CD14-positive monocyte (primary cell): ENCODE measurements around the gene SH3GLB2. TPM values are rescaled to one million over a fixed set of nuclear protein-coding genes. Genes with fewer than 3 reads are reported as not detected.

ENCODE experiments used
- DNase-seq, 3 donors: peaks; one replicate each; pipeline ENCODE4 v3.0.0-alpha.2; 2011 to 2022
- H2AFZ ChIP-seq: 2 replicates; pipeline ENCODE4 v1.6.0; 2012; ENCODE audit warnings: mild to moderate bottlenecking, low read depth, low read length, inconsistent platforms; ENCODE audit not compliant: insufficient read depth, poor library complexity, severe bottlenecking
- H3K27ac ChIP-seq, 2 donors: 1 replicate in 1 of 2; 2 replicates in 1 of 2; pipeline ENCODE4 v1.5.1; 2012 to 2013; ENCODE audit warnings: low read length in 2 of 2, control low read depth in 1 of 2, inconsistent platforms in 1 of 2, low read depth in 1 of 2, mild to moderate bottlenecking in 1 of 2
- H3K27me3 ChIP-seq, 2 donors: one replicate each; pipeline versions ENCODE4 v1.6.0 to v1.6.1; 2011 to 2013; ENCODE audit warnings: low read length in 2 of 2; ENCODE audit not compliant: control insufficient read depth in 2 of 2, insufficient read depth in 2 of 2
- H3K36me3 ChIP-seq, 2 donors: replicated peaks in 1 of 2; 1 replicate in 1 of 2; 2 replicates in 1 of 2; pipeline versions ENCODE4 v1.5.1 to v1.6.1; 2012 to 2013; ENCODE audit warnings: low read length in 2 of 2, control low read depth in 1 of 2, inconsistent platforms in 1 of 2, mild to moderate bottlenecking in 1 of 2; ENCODE audit not compliant: insufficient read depth in 2 of 2, control insufficient read depth in 1 of 2
- H3K4me1 ChIP-seq, 2 donors: 1 replicate in 1 of 2; 2 replicates in 1 of 2; pipeline versions ENCODE4 v1.5.1 to v1.6.1; 2012 to 2013; ENCODE audit warnings: low read length in 2 of 2, control low read depth in 1 of 2, inconsistent platforms in 1 of 2, mild to moderate bottlenecking in 1 of 2, moderate library complexity in 1 of 2; ENCODE audit not compliant: insufficient read depth in 2 of 2, control insufficient read depth in 1 of 2
- H3K4me2 ChIP-seq: replicated peaks from 2 replicates; pipeline ENCODE3; 2012; ENCODE audit warnings: low read length, moderate library complexity, mild to moderate bottlenecking; ENCODE audit not compliant: poor library complexity, severe bottlenecking; ENCODE audit errors: extremely low read depth
- H3K4me3 ChIP-seq, 3 experiments: fragments of 200-600 bp in 1 of 3; sonication (generic) in 1 of 3; replicated peaks in 1 of 3; 1 replicate in 2 of 3; 2 replicates in 1 of 3; pipeline ENCODE4 v1.5.1; 2011 to 2013; ENCODE audit warnings: low read length in 3 of 3, mild to moderate bottlenecking in 3 of 3, control low read depth in 2 of 3, low read depth in 2 of 3, inconsistent platforms in 1 of 3, moderate library complexity in 1 of 3
- H3K79me2 ChIP-seq: 2 replicates; pipeline ENCODE4 v1.6.0; 2012; ENCODE audit warnings: mild to moderate bottlenecking, control low read depth, inconsistent platforms, low read length, moderate library complexity; ENCODE audit not compliant: insufficient read depth
- H3K9ac ChIP-seq: 2 replicates; pipeline ENCODE4 v1.6.0; 2017; ENCODE audit warnings: low read length, mild to moderate bottlenecking; ENCODE audit not compliant: insufficient read depth, poor library complexity, severe bottlenecking
- H3K9me3 ChIP-seq, 2 donors: replicated peaks in 1 of 2; 1 replicate in 1 of 2; 2 replicates in 1 of 2; pipeline versions ENCODE4 v1.5.1 to v1.6.1; 2012 to 2013; ENCODE audit warnings: low read length in 2 of 2, control low read depth in 1 of 2; ENCODE audit not compliant: control insufficient read depth in 1 of 2, insufficient read depth in 1 of 2
- H4K20me1 ChIP-seq: 2 replicates; pipeline ENCODE4 v1.6.0; 2012; ENCODE audit warnings: mild to moderate bottlenecking, low read length, control low read depth, moderate library complexity; ENCODE audit not compliant: insufficient read depth
- H3K27ac Mint-ChIP-seq, 7 donors: one replicate each; pipeline ENCODE4 v1.8.0; 2020; ENCODE audit warnings: mild to moderate bottlenecking in 7 of 7, mixed read lengths in 7 of 7, moderate library complexity in 6 of 7, inconsistent platforms in 2 of 7
- H3K27me3 Mint-ChIP-seq, 3 donors: one replicate each; pipeline ENCODE4 v1.8.0; 2021 to 2022; ENCODE audit warnings: low read depth in 3 of 3, mild to moderate bottlenecking in 3 of 3, mixed read lengths in 3 of 3, moderate library complexity in 3 of 3, inconsistent platforms in 1 of 3
- H3K36me3 Mint-ChIP-seq, 2 donors: one replicate each; pipeline ENCODE4 v1.8.0; 2020; ENCODE audit warnings: mixed read lengths in 2 of 2, inconsistent platforms in 1 of 2, mild to moderate bottlenecking in 1 of 2
- H3K4me1 Mint-ChIP-seq: one replicate; pipeline ENCODE4 v1.8.0; 2020; ENCODE audit warnings: mild to moderate bottlenecking, mixed read lengths
- H3K4me3 Mint-ChIP-seq, 2 donors: one replicate each; pipeline ENCODE4 v1.8.0; 2020; ENCODE audit warnings: mild to moderate bottlenecking in 2 of 2, mixed read lengths in 2 of 2, moderate library complexity in 1 of 2
- H3K9me3 Mint-ChIP-seq, 7 donors: one replicate each; pipeline ENCODE4 v1.8.0; 2020 to 2022; ENCODE audit warnings: mixed read lengths in 7 of 7, mild to moderate bottlenecking in 6 of 7, moderate library complexity in 6 of 7, inconsistent platforms in 2 of 7
- WGBS: methylation state at CpG from one replicate; pipeline ENCODE4 v1.1.5; 2013; ENCODE audit warnings: missing lambda C conversion rate; ENCODE audit not compliant: insufficient coverage; 5-methylcytosine and 5-hydroxymethylcytosine counted together
- intact Hi-C, 2 donors: fragments of 100-400 bp; cut with micrococcal nuclease; formaldehyde crosslinking; loops; one replicate each; pipeline versions ENCODE4 v1.15.0 to v1.15.1; 2023
- polyA plus RNA-seq, 3 donors: library from polyadenylated mRNA; depleted of rRNA in 1 of 3; unstranded in 2 of 3; stranded (reverse) in 1 of 3; fragments of 300-500 nt in 2 of 3; fragments of >200 nt in 1 of 3; fragmentation: Illumina TruSeq in 2 of 3; gene quantifications; 1 replicate in 2 of 3; 2 replicates in 1 of 3; pipeline ENCODE4 v1.2.3, GENCODE V29; 2012 to 2021
- TF ChIP-seq, protein P1 (sequence below): fragments of 200-600 bp; IDR thresholded peaks from one replicate; pipeline ENCODE4 v1.8.0; 2022; ENCODE audit warnings: antibody characterized with exemption, mild to moderate bottlenecking

Gene SH3GLB2
- polyA plus RNA-seq, 3 donors, result 8.0 to 77.0 (median 25.9) TPM

GRCh38 chr9:129026442-129027223 is 1.5 kb downstream of the SH3GLB2 start:
- TF ChIP-seq, protein P1, sequence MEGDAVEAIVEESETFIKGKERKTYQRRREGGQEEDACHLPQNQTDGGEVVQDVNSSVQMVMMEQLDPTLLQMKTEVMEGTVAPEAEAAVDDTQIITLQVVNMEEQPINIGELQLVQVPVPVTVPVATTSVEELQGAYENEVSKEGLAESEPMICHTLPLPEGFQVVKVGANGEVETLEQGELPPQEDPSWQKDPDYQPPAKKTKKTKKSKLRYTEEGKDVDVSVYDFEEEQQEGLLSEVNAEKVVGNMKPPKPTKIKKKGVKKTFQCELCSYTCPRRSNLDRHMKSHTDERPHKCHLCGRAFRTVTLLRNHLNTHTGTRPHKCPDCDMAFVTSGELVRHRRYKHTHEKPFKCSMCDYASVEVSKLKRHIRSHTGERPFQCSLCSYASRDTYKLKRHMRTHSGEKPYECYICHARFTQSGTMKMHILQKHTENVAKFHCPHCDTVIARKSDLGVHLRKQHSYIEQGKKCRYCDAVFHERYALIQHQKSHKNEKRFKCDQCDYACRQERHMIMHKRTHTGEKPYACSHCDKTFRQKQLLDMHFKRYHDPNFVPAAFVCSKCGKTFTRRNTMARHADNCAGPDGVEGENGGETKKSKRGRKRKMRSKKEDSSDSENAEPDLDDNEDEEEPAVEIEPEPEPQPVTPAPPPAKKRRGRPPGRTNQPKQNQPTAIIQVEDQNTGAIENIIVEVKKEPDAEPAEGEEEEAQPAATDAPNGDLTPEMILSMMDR, result no peak
- Histone ChIP-seq H3K4me1 (peaks cover 12 to 24% of the 10 kb centered on the region in 2 donors), H3K36me3 (no peaks in the 10 kb centered on the region), H3K4me3 (peak overlapping the region in 1 of 3 experiments; percentile 78), H3K4me2 (peak overlapping the region; percentile 88), H3K9me3 (no peaks in the 10 kb centered on the region), H2AFZ (no peak overlapping the region), H3K79me2 (peaks cover 11% of the 10 kb centered on the region), H3K9ac (no peak overlapping the region), H3K27ac (no peak overlapping the region), H4K20me1 (peaks cover 11% of the 10 kb centered on the region), H3K27me3 (no peaks in the 10 kb centered on the region)
- H3K9me3 Mint-ChIP-seq, result no peaks in the 10 kb centered on the region
- H3K27me3 Mint-ChIP-seq, result peaks cover 0 to 5% (median 0%) of the 10 kb centered on the region in 3 donors
- H3K27ac Mint-ChIP-seq, result no peak overlapping the region
- H3K4me1 Mint-ChIP-seq, result peaks cover 23% of the 10 kb centered on the region
- peak in 1 of 3 donors; percentile 9 for DNase-seq
- intact Hi-C loops, result loop anchor here (5.0 to 10.0 kb wide), 2 partner anchors 79 to 572 kb away; partner anchors contain the start of genes DOLK (in 1 of the 2), NUP188 (in 1 of the 2) and ODF2 (in 1 of the 2)
- peak overlapping the region in 1 of 2 donors; percentile 71 for H3K4me3 Mint-ChIP-seq
- 87% methylated on average over 4 of the region's 17 CpGs for WGBS
- H3K36me3 Mint-ChIP-seq, result peaks cover 5 to 9% of the 10 kb centered on the region in 2 donors

DNA sequence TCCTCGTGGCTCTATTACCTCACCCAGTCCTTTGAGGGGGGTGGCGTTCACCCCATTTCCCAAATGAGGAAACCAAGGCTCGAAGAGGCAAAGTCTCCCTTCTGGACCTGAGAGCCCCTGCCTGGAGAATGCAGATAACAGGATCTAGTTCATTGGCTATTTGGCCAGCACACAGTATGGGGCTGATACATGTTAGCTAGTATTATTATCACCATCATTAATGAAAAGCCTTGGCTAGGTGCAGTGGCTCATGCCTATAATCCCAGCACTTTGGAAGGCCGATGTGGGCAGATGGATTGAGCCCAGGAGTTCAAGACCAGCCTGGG is 4.3 kb downstream of the SH3GLB2 start:
- intact Hi-C loops, result loop anchor here in 1 of 2 donors (10.0 kb wide), 1 partner anchor 569 kb away; the partner anchor contains the start of gene ODF2
- H3K27me3 Mint-ChIP-seq, result peaks cover 0 to 5% (median 0%) of the 10 kb centered on the region in 3 donors
- H3K9me3 Mint-ChIP-seq, result peaks cover 0 to under 1% (median 0%) of the 10 kb centered on the region in 7 donors
- Histone ChIP-seq H3K79me2 (peaks cover 11% of the 10 kb centered on the region), H3K27me3 (no peaks in the 10 kb centered on the region), H3K9me3 (no peaks in the 10 kb centered on the region), H3K4me2 (no peak overlapping the region), H3K36me3 (peaks cover 0 to 6% of the 10 kb centered on the region in 2 donors), H2AFZ (no peak overlapping the region), H3K4me1 (peaks cover 9 to 19% of the 10 kb centered on the region in 2 donors), H3K4me3 (no peak overlapping the region), H3K9ac (peak overlapping the region; percentile 4), H4K20me1 (peaks cover 11% of the 10 kb centered on the region), H3K27ac (no peak overlapping the region)
- no peak overlapping the region for H3K27ac Mint-ChIP-seq
- TF ChIP-seq, protein P1, result no peak
- H3K36me3 Mint-ChIP-seq, result peaks cover 6 to 26% of the 10 kb centered on the region in 2 donors
- peaks cover 26% of the 10 kb centered on the region for H3K4me1 Mint-ChIP-seq
- H3K4me3 Mint-ChIP-seq, result no peak overlapping the region
- peak in 1 of 3 donors; percentile 2 for DNase-seq
- WGBS, result no CpG with 5 or more reads among the region's 4 CpGs
